ENCODE results near the gene UCP3.

The UCP3 gene

GRCh38 chr11:74024261-74025029 is 15.6 kb upstream of the UCP3 start:
- H2AFZ ChIP-seq (ENCODE audit: low read depth, low read length): no peak overlapping the region
- no peaks in the 10 kb centered on the region for H4K20me1 ChIP-seq (ENCODE audit: insufficient read depth, low read length)
- H3K27me3 ChIP-seq (ENCODE audit: low read depth, low read length): no peaks in the 10 kb centered on the region
- no peak overlapping the region for H3K27ac ChIP-seq (ENCODE audit: low read length)
- no peak overlapping the region for H3K4me3 ChIP-seq (ENCODE audit: low read length)
- no peaks in the 10 kb centered on the region for H3K9me3 ChIP-seq (ENCODE audit: insufficient read depth, low read length)
- no peak for TF ChIP-seq CTCF (IDR thresholded peaks at IDR 0.05; ENCODE audit: low read depth, low read length)
- no peak for TF ChIP-seq EZH2phosphoT487 (IDR thresholded peaks at IDR 0.05; ENCODE audit: low read depth)
- no peak overlapping the region for H3K9ac ChIP-seq (ENCODE audit: low read length)
- H3K36me3 ChIP-seq (replicated peaks; ENCODE audit: low read depth, low read length): peaks cover 8% of the 10 kb centered on the region
- H3K4me1 ChIP-seq (ENCODE audit: low read length): peaks cover 23% of the 10 kb centered on the region
- no peak overlapping the region for H3K4me2 ChIP-seq (ENCODE audit: low read length)
- H3K79me2 ChIP-seq (ENCODE audit: low read length): no peaks in the 10 kb centered on the region

- no peak overlapping the region for H3K27ac ChIP-seq (ENCODE audit: low read length)
- no peaks in the 10 kb centered on the region for H3K9me3 ChIP-seq (ENCODE audit: insufficient read depth, low read length)
- peaks cover 11% of the 10 kb centered on the region for H3K36me3 ChIP-seq (replicated peaks; ENCODE audit: low read depth, low read length)
- TF ChIP-seq EZH2phosphoT487 (IDR thresholded peaks at IDR 0.05; ENCODE audit: low read depth) (no peak), CTCF (IDR thresholded peaks at IDR 0.05; ENCODE audit: low read depth, low read length) (no peak)
- peaks cover 23% of the 10 kb centered on the region for H3K4me1 ChIP-seq (ENCODE audit: low read length)
- H4K20me1 ChIP-seq (ENCODE audit: insufficient read depth, low read length): no peaks in the 10 kb centered on the region
- no peak overlapping the region for H3K4me3 ChIP-seq (ENCODE audit: low read length)
- no peak overlapping the region for H3K4me2 ChIP-seq (ENCODE audit: low read length)
- no peaks in the 10 kb centered on the region for H3K27me3 ChIP-seq (ENCODE audit: low read depth, low read length)
- no peaks in the 10 kb centered on the region for H3K79me2 ChIP-seq (ENCODE audit: low read length)
- H2AFZ ChIP-seq (ENCODE audit: low read depth, low read length): no peak overlapping the region
- no peak overlapping the region for H3K9ac ChIP-seq (ENCODE audit: low read length)
Measured at GRCh38 chr11:74023276-74023675, 14.4 kb upstream of the UCP3 start.

GRCh38 chr11:74022546-74022945 is 13.7 kb upstream of the UCP3 start:
- no peak overlapping the region for H3K4me2 ChIP-seq (ENCODE audit: low read length)
- H3K4me3 ChIP-seq (ENCODE audit: low read length): no peak overlapping the region
- H2AFZ ChIP-seq (ENCODE audit: low read depth, low read length): no peak overlapping the region
- no peaks in the 10 kb centered on the region for H3K79me2 ChIP-seq (ENCODE audit: low read length)
- H3K4me1 ChIP-seq (ENCODE audit: low read length): peaks cover 23% of the 10 kb centered on the region
- H4K20me1 ChIP-seq (ENCODE audit: insufficient read depth, low read length): no peaks in the 10 kb centered on the region
- TF ChIP-seq EZH2phosphoT487 (IDR thresholded peaks at IDR 0.05; ENCODE audit: low read depth) (no peak), CTCF (IDR thresholded peaks at IDR 0.05; ENCODE audit: low read depth, low read length) (no peak)
- H3K36me3 ChIP-seq (replicated peaks; ENCODE audit: low read depth, low read length): peaks cover 11% of the 10 kb centered on the region
- H3K27ac ChIP-seq (ENCODE audit: low read length): no peak overlapping the region
- H3K27me3 ChIP-seq (ENCODE audit: low read depth, low read length): no peaks in the 10 kb centered on the region
- H3K9ac ChIP-seq (ENCODE audit: low read length): no peak overlapping the region
- no peaks in the 10 kb centered on the region for H3K9me3 ChIP-seq (ENCODE audit: insufficient read depth, low read length)

- H3K4me2 ChIP-seq (ENCODE audit: low read length): no peak overlapping the region
- peaks cover 23% of the 10 kb centered on the region for H3K4me1 ChIP-seq (ENCODE audit: low read length)
- H3K9ac ChIP-seq (ENCODE audit: low read length): no peak overlapping the region
- TF ChIP-seq CTCF (IDR thresholded peaks at IDR 0.05; ENCODE audit: low read depth, low read length): no peak
- TF ChIP-seq EZH2phosphoT487 (IDR thresholded peaks at IDR 0.05; ENCODE audit: low read depth): no peak
- no peak overlapping the region for H2AFZ ChIP-seq (ENCODE audit: low read depth, low read length)
- H3K9me3 ChIP-seq (ENCODE audit: insufficient read depth, low read length): no peaks in the 10 kb centered on the region
- H3K36me3 ChIP-seq (replicated peaks; ENCODE audit: low read depth, low read length): peaks cover 11% of the 10 kb centered on the region
- no peaks in the 10 kb centered on the region for H3K27me3 ChIP-seq (ENCODE audit: low read depth, low read length)
- no peaks in the 10 kb centered on the region for H4K20me1 ChIP-seq (ENCODE audit: insufficient read depth, low read length)
- no peaks in the 10 kb centered on the region for H3K79me2 ChIP-seq (ENCODE audit: low read length)
- no peak overlapping the region for H3K27ac ChIP-seq (ENCODE audit: low read length)
- no peak overlapping the region for H3K4me3 ChIP-seq (ENCODE audit: low read length)
Measured at GRCh38 chr11:74021998-74022397, 13.1 kb upstream of the UCP3 start.
